GM12878 (cell line): Measurements from ENCODE around the gene MEIOB. TPM values are rescaled to one million over a fixed set of nuclear protein-coding genes. Genes with fewer than 3 reads are reported as not detected.

ENCODE experiments used
- BRCA1 ChIP-seq: IDR thresholded peaks from 2 replicates; pipeline ENCODE4 v1.6.1; 2011; ENCODE audit warnings: low read depth, low read length, improper control_type of control experiment
- CBX3 ChIP-seq: fragments of 200-600 bp; sonication (generic); IDR thresholded peaks from 2 replicates; pipeline ENCODE4 v1.6.1; 2016; ENCODE audit warnings: low read depth, borderline replicate concordance
- CREM ChIP-seq: IDR thresholded peaks from 2 replicates; pipeline ENCODE4 v1.6.1; 2014; ENCODE audit warnings: antibody characterized with exemption, low read depth
- DPF2 ChIP-seq: fragments of 450-650 bp; IDR thresholded peaks from 2 replicates; pipeline ENCODE4 v1.6.1; 2017; ENCODE audit warnings: mild to moderate bottlenecking
- EGR1 ChIP-seq, 2 experiments: IDR thresholded peaks; 1 replicate in 1 of 2; 2 replicates in 1 of 2; pipeline ENCODE4 v1.6.1; 2011 to 2012; ENCODE audit warnings: low read depth in 2 of 2, low read length in 2 of 2, borderline replicate concordance in 1 of 2, mild to moderate bottlenecking in 1 of 2, moderate library complexity in 1 of 2
- FOXM1 ChIP-seq: IDR thresholded peaks from 2 replicates; pipeline ENCODE4 v1.6.1; 2012; ENCODE audit warnings: low read depth, mild to moderate bottlenecking, inconsistent platforms, low read length, moderate library complexity
- HCFC1 ChIP-seq: fragments of 150-350 bp; IDR thresholded peaks from 2 replicates; pipeline ENCODE4 v1.6.1; 2014; ENCODE audit warnings: low read length
- HDGF ChIP-seq: fragments of 450-650 bp; IDR thresholded peaks from 2 replicates; pipeline ENCODE4 v1.6.1; 2016; ENCODE audit warnings: antibody characterized with exemption
- IRF4 ChIP-seq: IDR thresholded peaks from 2 replicates; pipeline ENCODE4 v1.6.1; 2011; ENCODE audit warnings: low read depth, low read length
- LARP7 ChIP-seq: fragments of 450-650 bp; IDR thresholded peaks from 2 replicates; pipeline ENCODE4 v1.6.1; 2017; ENCODE audit warnings: mild to moderate bottlenecking
- MLLT1 ChIP-seq: fragments of 450-650 bp; IDR thresholded peaks from 2 replicates; pipeline ENCODE4 v1.6.1; 2016; ENCODE audit warnings: mild to moderate bottlenecking
- NBN ChIP-seq: fragments of 450-650 bp; IDR thresholded peaks from 2 replicates; pipeline ENCODE4 v1.6.1; 2016
- NR2C1 ChIP-seq: fragments of 450-650 bp; IDR thresholded peaks from 2 replicates; pipeline ENCODE4 v1.6.1; 2017; ENCODE audit warnings: antibody characterized with exemption, mild to moderate bottlenecking, moderate library complexity
- NR2F1 ChIP-seq: fragments of 450-650 bp; conservative IDR thresholded peaks from 2 replicates; pipeline ENCODE4 v1.6.1; 2017; ENCODE audit warnings: mild to moderate bottlenecking
- POLR2AphosphoS2 ChIP-seq: IDR thresholded peaks from 2 replicates; pipeline ENCODE4 v1.6.1; 2011; ENCODE audit warnings: low read depth, mild to moderate bottlenecking, low read length, improper control_type of control experiment, moderate library complexity
- RB1 ChIP-seq: fragments of 450-650 bp; formaldehyde crosslinking; IDR thresholded peaks from 2 replicates; pipeline ENCODE4 v1.6.1; 2017; ENCODE audit warnings: mild to moderate bottlenecking, borderline replicate concordance
- SMAD5 ChIP-seq: IDR thresholded peaks from 2 replicates; pipeline ENCODE4 v1.6.1; 2016; ENCODE audit warnings: antibody characterized with exemption, low read depth
- SMC3 ChIP-seq: IDR thresholded peaks from 2 replicates; pipeline ENCODE4 v1.6.1; 2011; ENCODE audit warnings: low read length, improper control_type of control experiment, borderline replicate concordance
- STAT1 ChIP-seq: fragments of 450-650 bp; conservative IDR thresholded peaks from 2 replicates; pipeline ENCODE4 v1.6.1; 2014; ENCODE audit warnings: antibody characterized with exemption, mild to moderate bottlenecking
- SUPT20H ChIP-seq: IDR thresholded peaks from 2 replicates; pipeline ENCODE4 v1.6.1; 2011; ENCODE audit warnings: low read depth, mild to moderate bottlenecking, low read length, moderate library complexity, borderline replicate concordance; ENCODE audit not compliant: control insufficient read depth
- ZNF24 ChIP-seq: fragments of 450-650 bp; IDR thresholded peaks from 2 replicates; pipeline ENCODE4 v1.6.1; 2017; ENCODE audit warnings: antibody characterized with exemption, mild to moderate bottlenecking
- ZNF274 ChIP-seq: IDR thresholded peaks from one replicate; pipeline ENCODE4 v1.8.0; 2011; ENCODE audit not compliant: insufficient read length, insufficient read depth
- polyA plus RNA-seq, 11 experiments: library from polyadenylated mRNA; depleted of rRNA in 4 of 11; unstranded in 6 of 11; stranded (reverse) in 5 of 11; fragments of >200 nt; fragmentation: Nextera tagmentation in 4 of 11; fragmentation: Illumina TruSeq in 1 of 11; extraction: Ambion mirVana in 4 of 11; extraction: Trizol in 1 of 11; gene quantifications; 1 replicate in 1 of 11; 2 replicates in 10 of 11; pipeline versions ENCODE4 v1.2.1 to v1.2.3, GENCODE V29; 2011 to 2016; ENCODE audit warnings: inconsistent platforms in 2 of 11, missing spikeins in 2 of 11, low read depth in 1 of 11
- total RNA-seq, 4 experiments: library from RNA; depleted of rRNA in 3 of 4; stranded (reverse); fragments of >200 nt in 3 of 4; fragmentation: Illumina TruSeq in 1 of 4; extraction: Trizol in 1 of 4; gene quantifications; 2 replicates each; pipeline versions ENCODE4 v1.2.1 to v1.2.3, GENCODE V29; 2013 to 2021
- TF ChIP-seq, protein P1 (sequence below): fragments of 450-650 bp; IDR thresholded peaks from 2 replicates; pipeline ENCODE4 v1.6.1; 2017; ENCODE audit warnings: mild to moderate bottlenecking, moderate library complexity
- TF ChIP-seq, protein P2 (sequence below): fragments of 450-650 bp; IDR thresholded peaks from 2 replicates; pipeline ENCODE4 v1.6.1; 2017; ENCODE audit warnings: borderline replicate concordance
- TF ChIP-seq, protein P3 (sequence below): IDR thresholded peaks from 2 replicates; pipeline ENCODE4 v1.6.1; 2011; ENCODE audit warnings: mild to moderate bottlenecking, low read depth, low read length, moderate library complexity; ENCODE audit not compliant: insufficient replicate concordance

The MEIOB gene
- total and polyA plus RNA-seq, 10 of the 15 experiments (the other 5 are each of a cell fraction or from before 2014, with no cell fraction given), result 0.04 to 0.26 (median 0.09) TPM; not detected in 5

DNA sequence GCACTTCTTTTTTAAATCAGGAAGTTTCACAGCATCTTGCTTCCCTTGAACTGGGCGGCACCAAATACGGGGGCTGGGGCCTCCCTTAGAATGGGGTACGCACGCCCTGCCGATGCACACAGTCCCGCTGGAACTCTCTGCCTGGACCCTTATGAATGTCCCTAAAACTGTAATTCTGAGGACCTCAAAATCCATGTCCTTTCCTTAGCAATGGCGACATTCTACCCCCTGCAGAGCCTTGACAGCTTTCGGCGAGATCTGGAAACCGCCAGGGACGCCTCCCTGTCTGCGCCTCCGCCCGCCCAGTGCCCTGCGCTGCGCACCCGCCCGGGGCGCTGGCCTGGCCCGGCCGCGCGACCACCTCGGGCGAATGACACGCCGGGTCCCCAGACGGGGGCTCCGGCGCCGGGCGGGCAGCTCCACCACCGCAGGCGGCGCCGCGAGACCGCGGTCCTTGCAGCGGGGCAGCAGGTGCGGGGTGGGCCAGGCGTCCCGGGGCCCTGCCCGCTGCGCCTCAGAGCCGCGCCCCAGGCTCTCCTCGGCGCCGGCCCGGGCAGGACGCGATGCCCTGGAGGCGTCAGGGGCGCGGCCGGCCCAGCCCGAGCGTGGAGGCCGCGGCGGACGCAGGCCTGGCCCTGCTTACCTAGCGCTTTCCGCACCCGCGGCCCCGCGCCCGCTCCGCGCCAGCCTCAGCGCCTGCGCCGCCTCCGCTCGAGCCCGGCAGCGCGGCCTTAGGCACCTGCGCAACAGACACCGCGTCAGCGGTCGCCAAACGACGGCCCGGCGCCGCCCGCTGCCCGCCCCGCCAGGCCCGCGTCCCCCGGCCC is 45.9 kb downstream of the MEIOB start (continued):
- TF ChIP-seq SMC3 (no peak), NBN (no peak), CBX3 (no peak), STAT1 (no peak), SMAD5 (no peak), NR2F1 (0 out of 2 replicates have a peak, but pooled peaks have one; percentile 33), SUPT20H (no peak), POLR2AphosphoS2 (no peak), HDGF (no peak), RB1 (no peak), BRCA1 (no peak), EGR1 (IDR thresholded peaks at IDR 0.05; ENCODE audit: borderline replicate concordance in 1 of 2, low read depth in 2 of 2, low read length in 2 of 2) (0 out of 3 replicates have a peak, but pooled peaks of 1 of the 2 experiments have one; percentile 37), ZNF274 (no peak), MLLT1 (no peak), DPF2 (peak; percentile 42), ZNF24 (no peak), NR2C1 (no peak), IRF4 (no peak), FOXM1 (no peak), CREM (no peak), HCFC1 (no peak), LARP7 (peak; percentile 65)
- TF ChIP-seq, protein P1, sequence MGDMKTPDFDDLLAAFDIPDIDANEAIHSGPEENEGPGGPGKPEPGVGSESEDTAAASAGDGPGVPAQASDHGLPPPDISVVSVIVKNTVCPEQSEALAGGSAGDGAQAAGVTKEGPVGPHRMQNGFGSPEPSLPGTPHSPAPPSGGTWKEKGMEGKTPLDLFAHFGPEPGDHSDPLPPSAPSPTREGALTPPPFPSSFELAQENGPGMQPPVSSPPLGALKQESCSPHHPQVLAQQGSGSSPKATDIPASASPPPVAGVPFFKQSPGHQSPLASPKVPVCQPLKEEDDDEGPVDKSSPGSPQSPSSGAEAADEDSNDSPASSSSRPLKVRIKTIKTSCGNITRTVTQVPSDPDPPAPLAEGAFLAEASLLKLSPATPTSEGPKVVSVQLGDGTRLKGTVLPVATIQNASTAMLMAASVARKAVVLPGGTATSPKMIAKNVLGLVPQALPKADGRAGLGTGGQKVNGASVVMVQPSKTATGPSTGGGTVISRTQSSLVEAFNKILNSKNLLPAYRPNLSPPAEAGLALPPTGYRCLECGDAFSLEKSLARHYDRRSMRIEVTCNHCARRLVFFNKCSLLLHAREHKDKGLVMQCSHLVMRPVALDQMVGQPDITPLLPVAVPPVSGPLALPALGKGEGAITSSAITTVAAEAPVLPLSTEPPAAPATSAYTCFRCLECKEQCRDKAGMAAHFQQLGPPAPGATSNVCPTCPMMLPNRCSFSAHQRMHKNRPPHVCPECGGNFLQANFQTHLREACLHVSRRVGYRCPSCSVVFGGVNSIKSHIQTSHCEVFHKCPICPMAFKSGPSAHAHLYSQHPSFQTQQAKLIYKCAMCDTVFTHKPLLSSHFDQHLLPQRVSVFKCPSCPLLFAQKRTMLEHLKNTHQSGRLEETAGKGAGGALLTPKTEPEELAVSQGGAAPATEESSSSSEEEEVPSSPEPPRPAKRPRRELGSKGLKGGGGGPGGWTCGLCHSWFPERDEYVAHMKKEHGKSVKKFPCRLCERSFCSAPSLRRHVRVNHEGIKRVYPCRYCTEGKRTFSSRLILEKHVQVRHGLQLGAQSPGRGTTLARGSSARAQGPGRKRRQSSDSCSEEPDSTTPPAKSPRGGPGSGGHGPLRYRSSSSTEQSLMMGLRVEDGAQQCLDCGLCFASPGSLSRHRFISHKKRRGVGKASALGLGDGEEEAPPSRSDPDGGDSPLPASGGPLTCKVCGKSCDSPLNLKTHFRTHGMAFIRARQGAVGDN, result no peak
- TF ChIP-seq, protein P2, sequence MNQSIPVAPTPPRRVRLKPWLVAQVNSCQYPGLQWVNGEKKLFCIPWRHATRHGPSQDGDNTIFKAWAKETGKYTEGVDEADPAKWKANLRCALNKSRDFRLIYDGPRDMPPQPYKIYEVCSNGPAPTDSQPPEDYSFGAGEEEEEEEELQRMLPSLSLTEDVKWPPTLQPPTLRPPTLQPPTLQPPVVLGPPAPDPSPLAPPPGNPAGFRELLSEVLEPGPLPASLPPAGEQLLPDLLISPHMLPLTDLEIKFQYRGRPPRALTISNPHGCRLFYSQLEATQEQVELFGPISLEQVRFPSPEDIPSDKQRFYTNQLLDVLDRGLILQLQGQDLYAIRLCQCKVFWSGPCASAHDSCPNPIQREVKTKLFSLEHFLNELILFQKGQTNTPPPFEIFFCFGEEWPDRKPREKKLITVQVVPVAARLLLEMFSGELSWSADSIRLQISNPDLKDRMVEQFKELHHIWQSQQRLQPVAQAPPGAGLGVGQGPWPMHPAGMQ, result no peak
- TF ChIP-seq, protein P3, sequence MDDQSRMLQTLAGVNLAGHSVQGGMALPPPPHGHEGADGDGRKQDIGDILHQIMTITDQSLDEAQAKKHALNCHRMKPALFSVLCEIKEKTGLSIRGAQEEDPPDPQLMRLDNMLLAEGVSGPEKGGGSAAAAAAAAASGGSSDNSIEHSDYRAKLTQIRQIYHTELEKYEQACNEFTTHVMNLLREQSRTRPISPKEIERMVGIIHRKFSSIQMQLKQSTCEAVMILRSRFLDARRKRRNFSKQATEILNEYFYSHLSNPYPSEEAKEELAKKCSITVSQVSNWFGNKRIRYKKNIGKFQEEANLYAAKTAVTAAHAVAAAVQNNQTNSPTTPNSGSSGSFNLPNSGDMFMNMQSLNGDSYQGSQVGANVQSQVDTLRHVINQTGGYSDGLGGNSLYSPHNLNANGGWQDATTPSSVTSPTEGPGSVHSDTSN, result no peak
